A549 (cell line): Measurements from ENCODE around the gene GAL. TPM values are rescaled to one million over a fixed set of nuclear protein-coding genes. Genes with fewer than 3 reads are reported as not detected.

Experiments
- ATAC-seq, 2 experiments: fragments of 200-7000 bp in 1 of 2; fragments of >200 bp in 1 of 2; cut with Nextera tagmentation in 1 of 2; cut with Tn5 transposase in 1 of 2; 3 replicates each; pipeline versions ENCODE4 v1.8.0 to v1.9.1; 2018 to 2020; ENCODE audit warnings: mild to moderate bottlenecking in 1 of 2, moderate library complexity in 1 of 2
- CTCF ChIA-PET: fragments of 300-600 bp; sonication (Branson Sonifier 250); formaldehyde crosslinking; extraction: SDS; loops from one replicate; lab custom pipeline; 2021; ENCODE audit warnings: antibody characterized with exemption, inconsistent platforms; lab: Yijun Ruan, JAX
- POLR2A ChIA-PET: fragments of 350-600 bp; formaldehyde crosslinking; extraction: SDS; loops from one replicate; lab custom pipeline; 2021; ENCODE audit warnings: antibody characterized with exemption, inconsistent platforms; lab: Yijun Ruan, JAX
- DNase-seq, 2 experiments: peaks; one replicate each; pipeline versions ENCODE4 v3.0.0 to v3.0.0-alpha.2; 2011 to 2016; ENCODE audit warnings: low read depth in 1 of 2, low spot score in 1 of 2
- FAIRE-seq: peaks from 2 replicates; lab custom pipeline; 2011; peaks lifted over from hg19 to GRCh38; lab: Jason Lieb, UNC
- H3K27ac ChIP-seq, 2 experiments: fragments of >200 bp; sonication (Bioruptor Twin); formaldehyde crosslinking; 3 replicates each; pipeline ENCODE4 v1.5.1; 2016 to 2017
- H3K4me1 ChIP-seq: fragments of >200 bp; sonication (Bioruptor Twin); formaldehyde crosslinking; 3 replicates; pipeline ENCODE4 v1.6.1; 2016
- H3K4me2 ChIP-seq: fragments of >200 bp; sonication (Bioruptor Twin); formaldehyde crosslinking; 3 replicates; pipeline ENCODE4 v1.6.1; 2016
- H3K4me3 ChIP-seq: fragments of >200 bp; sonication (Bioruptor Twin); formaldehyde crosslinking; 3 replicates; pipeline ENCODE4 v1.5.1; 2016
- H3K9me3 ChIP-seq: fragments of >200 bp; sonication (Bioruptor Twin); formaldehyde crosslinking; 3 replicates; pipeline ENCODE4 v1.6.1; 2016
- CBX2 ChIP-seq: fragments of 200-600 bp; sonication (generic); IDR thresholded peaks from 2 replicates; pipeline ENCODE4 v1.6.1; 2016; ENCODE audit warnings: low read depth, mild to moderate bottlenecking, borderline replicate concordance
- EHF ChIP-seq: fragments of 250-450 bp; sonication (Bioruptor Pico); IDR thresholded peaks from 2 replicates; pipeline ENCODE4 v1.5.0; 2020; ENCODE audit warnings: mild to moderate bottlenecking
- EHMT2 ChIP-seq: fragments of 200-600 bp; sonication (generic); IDR thresholded peaks from 2 replicates; pipeline ENCODE4 v1.6.1; 2016; ENCODE audit warnings: antibody characterized with exemption, low read depth, mild to moderate bottlenecking, moderate library complexity
- FOSL2 ChIP-seq, 2 experiments: fragments of 450-650 bp in 1 of 2; fragments of >200 bp in 1 of 2; sonication (Bioruptor Twin) in 1 of 2; formaldehyde crosslinking; IDR thresholded peaks; 2 replicates each; pipeline versions ENCODE4 v1.5.0 to v1.6.1; 2016 to 2020; ENCODE audit warnings: mild to moderate bottlenecking in 1 of 2, moderate library complexity in 1 of 2
- HOXB13 ChIP-seq: fragments of 250-450 bp; sonication (Bioruptor Pico); IDR thresholded peaks from 2 replicates; pipeline ENCODE4 v1.5.0; 2020; ENCODE audit warnings: low read depth, mild to moderate bottlenecking, moderate library complexity
- JUN ChIP-seq, 2 experiments: fragments of >200 bp; sonication (Bioruptor Twin); formaldehyde crosslinking; IDR thresholded peaks; 2 replicates in 1 of 2; 3 replicates in 1 of 2; pipeline ENCODE4 v1.6.1; 2016 to 2017
- JUNB ChIP-seq: fragments of >200 bp; sonication (Bioruptor Twin); formaldehyde crosslinking; IDR thresholded peaks from 2 replicates; pipeline ENCODE4 v1.6.1; 2016
- KDM5A ChIP-seq: fragments of 200-600 bp; sonication (generic); IDR thresholded peaks from 2 replicates; pipeline ENCODE4 v1.6.1; 2016; ENCODE audit warnings: antibody characterized with exemption, mild to moderate bottlenecking
- MAFK ChIP-seq: fragments of 450-650 bp; IDR thresholded peaks from 2 replicates; pipeline ENCODE4 v1.6.1; 2014; ENCODE audit not compliant: partially characterized antibody
- MYC ChIP-seq: IDR thresholded peaks from 2 replicates; pipeline ENCODE4 v1.6.1; 2012; ENCODE audit warnings: mild to moderate bottlenecking, inconsistent platforms, low read length, improper control_type of control experiment, borderline replicate concordance
- NPAS2 ChIP-seq: fragments of 250-450 bp; sonication (Bioruptor Pico); IDR thresholded peaks from 2 replicates; pipeline ENCODE4 v1.8.0; 2022; ENCODE audit warnings: mild to moderate bottlenecking, moderate library complexity, borderline replicate concordance
- NR3C1 ChIP-seq: fragments of >200 bp; sonication (Bioruptor Twin); formaldehyde crosslinking; IDR thresholded peaks from 3 replicates; pipeline ENCODE4 v1.6.1; 2017
- RARB ChIP-seq: fragments of 250-450 bp; sonication (Bioruptor Pico); IDR thresholded peaks from 2 replicates; pipeline ENCODE4 v1.8.0; 2021; ENCODE audit warnings: mild to moderate bottlenecking, moderate library complexity
- RFX5 ChIP-seq: fragments of 450-650 bp; IDR thresholded peaks from 2 replicates; pipeline ENCODE4 v1.7.1; 2014; ENCODE audit warnings: antibody characterized with exemption, mild to moderate bottlenecking, moderate library complexity
- SREBF2 ChIP-seq: fragments of 450-650 bp; IDR thresholded peaks from 2 replicates; pipeline ENCODE4 v1.6.1; 2014; ENCODE audit warnings: mild to moderate bottlenecking, moderate library complexity
- ZC3H11A ChIP-seq: fragments of 450-650 bp; IDR thresholded peaks from 2 replicates; pipeline ENCODE4 v1.6.1; 2014; ENCODE audit warnings: antibody characterized with exemption, mild to moderate bottlenecking
- ZNF302 ChIP-seq: fragments of 250-450 bp; sonication (Bioruptor Pico); IDR thresholded peaks from 2 replicates; pipeline ENCODE4 v1.9.0; 2021; ENCODE audit warnings: inconsistent platforms, mild to moderate bottlenecking, moderate library complexity
- WGBS: methylation state at CpG from one replicate; pipeline ENCODE4 v1.1.6; 2017; ENCODE audit errors: missing lambda C conversion rate; 5-methylcytosine and 5-hydroxymethylcytosine counted together
- polyA plus RNA-seq, 4 experiments: library from polyadenylated mRNA; depleted of rRNA in 3 of 4; stranded (reverse); fragments of >200 nt; fragmentation: RNase III in 1 of 4; extraction: RNeasy Plus Mini Kit Qiagen cat#74134 plus additional on column Dnase treatment in 1 of 4; gene quantifications; 2 replicates in 3 of 4; 3 replicates in 1 of 4; pipeline ENCODE4 v1.2.3, GENCODE V29; 2011 to 2017
- TF ChIP-seq, protein P1 (sequence below): fragments of 200-600 bp; sonication (generic); IDR thresholded peaks from 2 replicates; pipeline ENCODE4 v1.6.1; 2016; ENCODE audit warnings: antibody characterized with exemption, mild to moderate bottlenecking, moderate library complexity
- TF ChIP-seq, protein P2 (sequence below): IDR thresholded peaks from 2 replicates; pipeline ENCODE4 v1.6.1; 2012
- TF ChIP-seq, protein P3 (sequence below): fragments of 150-350 bp; IDR thresholded peaks from 2 replicates; pipeline ENCODE4 v1.6.1; 2014; ENCODE audit warnings: low read depth, mild to moderate bottlenecking, low read length

GAL gene
- polyA plus RNA-seq, 2 of the 4 experiments (the other 2 are of a cell fraction), result 2.2 to 8.6 TPM

DNA sequence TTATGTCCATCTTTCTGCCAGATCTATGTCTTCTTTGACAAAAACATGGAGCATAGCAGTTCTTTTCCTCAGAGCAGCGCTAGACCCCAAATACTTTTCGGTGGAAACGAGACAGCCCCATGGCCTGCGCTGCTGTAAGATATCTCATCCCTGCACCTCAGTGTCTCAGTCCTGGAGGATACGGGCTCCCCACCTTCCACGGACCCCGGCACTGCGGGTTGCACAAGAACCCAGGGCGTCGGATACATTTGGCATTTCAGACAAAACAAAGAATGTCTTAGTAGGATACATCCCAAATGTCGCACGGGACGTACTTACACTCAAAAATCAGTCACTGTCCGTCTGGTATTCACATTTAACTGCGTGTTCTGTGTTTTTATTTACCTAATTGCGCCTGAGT is 9.9 kb upstream of the GAL start:
- TF ChIP-seq CBX2, result no peak
- TF ChIP-seq, protein P1, sequence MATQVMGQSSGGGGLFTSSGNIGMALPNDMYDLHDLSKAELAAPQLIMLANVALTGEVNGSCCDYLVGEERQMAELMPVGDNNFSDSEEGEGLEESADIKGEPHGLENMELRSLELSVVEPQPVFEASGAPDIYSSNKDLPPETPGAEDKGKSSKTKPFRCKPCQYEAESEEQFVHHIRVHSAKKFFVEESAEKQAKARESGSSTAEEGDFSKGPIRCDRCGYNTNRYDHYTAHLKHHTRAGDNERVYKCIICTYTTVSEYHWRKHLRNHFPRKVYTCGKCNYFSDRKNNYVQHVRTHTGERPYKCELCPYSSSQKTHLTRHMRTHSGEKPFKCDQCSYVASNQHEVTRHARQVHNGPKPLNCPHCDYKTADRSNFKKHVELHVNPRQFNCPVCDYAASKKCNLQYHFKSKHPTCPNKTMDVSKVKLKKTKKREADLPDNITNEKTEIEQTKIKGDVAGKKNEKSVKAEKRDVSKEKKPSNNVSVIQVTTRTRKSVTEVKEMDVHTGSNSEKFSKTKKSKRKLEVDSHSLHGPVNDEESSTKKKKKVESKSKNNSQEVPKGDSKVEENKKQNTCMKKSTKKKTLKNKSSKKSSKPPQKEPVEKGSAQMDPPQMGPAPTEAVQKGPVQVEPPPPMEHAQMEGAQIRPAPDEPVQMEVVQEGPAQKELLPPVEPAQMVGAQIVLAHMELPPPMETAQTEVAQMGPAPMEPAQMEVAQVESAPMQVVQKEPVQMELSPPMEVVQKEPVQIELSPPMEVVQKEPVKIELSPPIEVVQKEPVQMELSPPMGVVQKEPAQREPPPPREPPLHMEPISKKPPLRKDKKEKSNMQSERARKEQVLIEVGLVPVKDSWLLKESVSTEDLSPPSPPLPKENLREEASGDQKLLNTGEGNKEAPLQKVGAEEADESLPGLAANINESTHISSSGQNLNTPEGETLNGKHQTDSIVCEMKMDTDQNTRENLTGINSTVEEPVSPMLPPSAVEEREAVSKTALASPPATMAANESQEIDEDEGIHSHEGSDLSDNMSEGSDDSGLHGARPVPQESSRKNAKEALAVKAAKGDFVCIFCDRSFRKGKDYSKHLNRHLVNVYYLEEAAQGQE, result no peak
- no peak for TF ChIP-seq EHF
- TF ChIP-seq NR3C1, result no peak
- TF ChIP-seq HOXB13 (CRISPR knock-in tag), result no peak
- no peak for TF ChIP-seq ZNF302
- TF ChIP-seq MAFK, result peak; percentile 9
- 82% methylated on average over 16 of the region's 16 CpGs for WGBS
- ChIA-PET POLR2A (no interaction called here), CTCF (interaction anchor here (1.0 kb wide), 1 partner anchor 43 kb away, joined by 3 read pairs; no protein-coding TSS in a partner anchor)
- FAIRE-seq, result no peak
- Histone ChIP-seq H3K9me3 (peaks cover 8% of the 10 kb centered on the region; the same call in 2 of the 3 replicates), H3K4me1 (peaks cover 13% of the 10 kb centered on the region), H3K4me3 (no peak overlapping the region), H3K27ac (no peak overlapping the region), H3K4me2 (no peak overlapping the region)
- no peak for DNase-seq
- no peak for ATAC-seq

DNA sequence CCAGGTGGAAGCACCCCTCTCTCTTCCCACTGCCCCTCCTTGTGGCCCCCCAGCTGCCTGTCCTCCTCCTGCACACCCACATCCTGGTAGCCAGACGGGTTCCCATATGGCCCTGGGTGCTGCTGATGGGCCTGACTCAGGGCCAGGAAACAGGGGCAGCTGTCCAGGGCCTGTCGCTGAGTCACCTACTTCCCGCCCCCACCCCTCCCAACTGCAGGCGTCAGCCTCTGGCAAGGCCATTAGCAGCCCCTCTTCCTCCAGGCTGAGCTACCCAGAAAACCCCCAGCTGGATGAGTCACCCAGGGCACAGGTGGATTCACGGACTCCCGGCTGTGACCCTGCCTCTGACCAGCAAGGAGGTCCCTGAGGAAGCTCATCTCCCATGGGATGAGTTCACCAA is 6.9 kb upstream of the GAL start:
- TF ChIP-seq, protein P2, sequence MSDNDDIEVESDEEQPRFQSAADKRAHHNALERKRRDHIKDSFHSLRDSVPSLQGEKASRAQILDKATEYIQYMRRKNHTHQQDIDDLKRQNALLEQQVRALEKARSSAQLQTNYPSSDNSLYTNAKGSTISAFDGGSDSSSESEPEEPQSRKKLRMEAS, result no peak
- TF ChIP-seq RARB (no peak), RFX5 (no peak), KDM5A (no peak), MYC (no peak), ZC3H11A (no peak), FOSL2 (IDR thresholded peaks at IDR 0.05) (peak; percentile 39; the same call in 1 of the 2 replicates), FOSL2 (CRISPR knock-in tag; IDR thresholded peaks at IDR 0.05) (peak; percentile 72), NPAS2 (no peak), SREBF2 (no peak), HOXB13 (CRISPR knock-in tag) (no peak), JUN (IDR thresholded peaks at IDR 0.05) (peak in 1 of 2 experiments; percentile 26; a peak in 1 of 5 replicates), JUNB (peak; percentile 32; the same call in 1 of the 2 replicates)
- TF ChIP-seq, protein P3, sequence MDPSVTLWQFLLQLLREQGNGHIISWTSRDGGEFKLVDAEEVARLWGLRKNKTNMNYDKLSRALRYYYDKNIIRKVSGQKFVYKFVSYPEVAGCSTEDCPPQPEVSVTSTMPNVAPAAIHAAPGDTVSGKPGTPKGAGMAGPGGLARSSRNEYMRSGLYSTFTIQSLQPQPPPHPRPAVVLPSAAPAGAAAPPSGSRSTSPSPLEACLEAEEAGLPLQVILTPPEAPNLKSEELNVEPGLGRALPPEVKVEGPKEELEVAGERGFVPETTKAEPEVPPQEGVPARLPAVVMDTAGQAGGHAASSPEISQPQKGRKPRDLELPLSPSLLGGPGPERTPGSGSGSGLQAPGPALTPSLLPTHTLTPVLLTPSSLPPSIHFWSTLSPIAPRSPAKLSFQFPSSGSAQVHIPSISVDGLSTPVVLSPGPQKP, result no peak
- ChIA-PET CTCF (interaction anchor here (0.6 to 2.0 kb wide), 5 partner anchors 14 to 1645 kb away, joined by 3 to 8 read pairs (median 3); no protein-coding TSS in a partner anchor), POLR2A (no interaction called here)
- peak overlapping the region; percentile 60 for H3K4me2 ChIP-seq
- peaks cover 13% of the 10 kb centered on the region for H3K4me1 ChIP-seq
- H3K4me3 ChIP-seq, result no peak overlapping the region
- DNase-seq (peak; percentile 71 to 72), FAIRE-seq (no peak), ATAC-seq (peak; percentile 84 to 87)
- 0% methylated on average over 2 of the region's 6 CpGs for WGBS
- H3K9me3 ChIP-seq, result peaks cover 8% of the 10 kb centered on the region; the same call in 2 of the 3 replicates
- peak overlapping the region; percentile 57 to 63; a peak in 5 of 6 replicates for H3K27ac ChIP-seq

DNA sequence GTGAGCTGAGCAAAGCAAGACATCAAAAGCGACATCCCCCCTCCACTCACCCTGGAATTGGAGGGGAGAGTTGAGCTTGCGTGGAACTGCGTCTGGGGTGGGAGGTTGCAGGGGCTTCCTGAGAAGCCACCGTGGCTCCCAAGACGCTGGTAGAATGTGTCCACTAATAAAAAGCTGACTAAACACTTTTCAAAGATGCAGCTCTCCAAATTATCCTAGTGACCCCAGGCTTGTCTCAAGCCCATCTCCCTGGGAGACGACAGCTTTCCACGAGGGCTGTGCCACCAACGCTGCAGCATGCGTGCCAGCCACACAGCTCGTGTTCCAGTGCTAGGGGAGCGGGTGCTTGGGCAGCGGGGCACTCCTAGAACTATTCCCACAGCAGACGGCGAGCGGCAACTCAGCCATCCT is 6.3 kb upstream of the GAL start:
- ChIA-PET POLR2A (no interaction called here), CTCF (interaction anchor here (1.0 kb wide), 1 partner anchor 15 kb away, joined by 3 read pairs; no protein-coding TSS in a partner anchor)
- DNase-seq, result no peak
- peak overlapping the region; percentile 60; the same call in 2 of the 3 replicates for H3K4me2 ChIP-seq
- WGBS, result 84% methylated on average over 15 of the region's 15 CpGs
- H3K9me3 ChIP-seq, result peaks cover 8% of the 10 kb centered on the region; the same call in 2 of the 3 replicates
- H3K27ac ChIP-seq, result peak overlapping the region in 1 of 2 experiments; percentile 63; a peak in 2 of 6 replicates
- H3K4me3 ChIP-seq, result no peak overlapping the region
- FAIRE-seq, result no peak
- no peak for TF ChIP-seq EHMT2
- peak; percentile 93 for TF ChIP-seq MAFK
- TF ChIP-seq, all 56 proteins: peak for 1
- no peak for ATAC-seq
- peaks cover 13% of the 10 kb centered on the region for H3K4me1 ChIP-seq
